ENCODE data around the gene CMTM4. TPM values are rescaled to one million over a fixed set of nuclear protein-coding genes. Genes with fewer than 3 reads are reported as not detected.

The CMTM4 gene
- total RNA-seq, 4 donors from 2014 or later, result 14.2 to 22.7 (median 19.6) TPM

DNA sequence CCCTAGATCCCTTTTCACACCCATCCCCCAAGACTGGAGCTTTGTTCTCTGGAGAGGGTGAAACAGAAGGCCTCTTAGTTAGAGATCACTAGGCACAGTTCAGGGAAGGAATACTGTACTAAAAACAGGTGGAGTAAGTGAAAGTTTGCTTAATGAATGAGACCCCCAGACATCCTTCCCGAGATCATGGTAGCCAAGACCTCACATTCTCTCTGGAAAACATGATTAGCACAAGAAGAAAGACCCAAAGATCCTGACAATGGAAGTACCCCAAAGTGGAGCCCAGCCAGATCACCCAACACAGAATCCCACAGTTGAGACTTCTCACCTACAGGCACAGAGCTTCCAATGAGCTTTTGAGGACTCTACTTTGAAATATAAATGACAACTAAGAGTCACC is 3.4 kb upstream of the CMTM4 start:
- Histone ChIP-seq H3K4me3 (no peak overlapping the region), H3K27me3 (no peaks in the 10 kb centered on the region), H3K27ac (no peak overlapping the region), H3K4me1 (peaks cover 0 to 31% (median 7%) of the 10 kb centered on the region in 4 donors), H3K9me3 (no peaks in the 10 kb centered on the region), H3K36me3 (no peaks in the 10 kb centered on the region)
- DNase-seq (ENCODE audit: low spot score in 2 of 2), result no peak
- TF ChIP-seq CTCF (IDR thresholded peaks at IDR 0.05) (no peak), EP300 (IDR thresholded peaks at IDR 0.05) (no peak), POLR2A (IDR thresholded peaks at IDR 0.05) (no peak)
- 30 to 45% methylated on average over 1 of the region's 1 CpG for WGBS, 2 donors

DNA sequence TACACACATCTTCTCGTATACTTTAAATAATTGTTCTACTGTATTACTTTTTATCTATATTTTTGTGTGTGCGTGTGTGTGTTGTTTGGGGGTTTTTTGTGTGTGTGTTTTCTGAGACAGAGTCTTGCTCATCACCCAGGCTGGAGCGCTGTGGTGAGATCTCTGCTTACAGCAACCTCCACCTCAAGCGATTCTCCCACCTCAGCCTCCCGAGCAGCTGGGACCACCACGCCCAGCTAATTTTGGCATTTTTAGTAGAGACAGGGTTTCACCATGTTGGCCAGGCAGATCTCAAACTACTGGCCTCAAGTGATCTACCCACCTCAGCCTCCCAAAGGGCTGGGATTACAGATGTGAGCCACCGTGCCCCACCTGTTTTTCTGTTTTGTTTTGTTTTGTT is 1.5 kb upstream of the CMTM4 start:
- no peak for DNase-seq (ENCODE audit: low spot score in 2 of 2)
- TF ChIP-seq CTCF (IDR thresholded peaks at IDR 0.05) (no peak), EP300 (IDR thresholded peaks at IDR 0.05) (no peak), POLR2A (IDR thresholded peaks at IDR 0.05) (no peak)
- H3K27me3 ChIP-seq, result no peaks in the 10 kb centered on the region
- peaks cover 0 to 25% (median 7%) of the 10 kb centered on the region in 4 donors for H3K4me1 ChIP-seq
- H3K27ac ChIP-seq, result no peak overlapping the region
- WGBS, 2 donors, result 77 to 87% methylated on average over 7 of the region's 7 CpGs
- no peaks in the 10 kb centered on the region for H3K36me3 ChIP-seq
- H3K4me3 ChIP-seq, result no peak overlapping the region
- H3K9me3 ChIP-seq, result no peaks in the 10 kb centered on the region

DNA sequence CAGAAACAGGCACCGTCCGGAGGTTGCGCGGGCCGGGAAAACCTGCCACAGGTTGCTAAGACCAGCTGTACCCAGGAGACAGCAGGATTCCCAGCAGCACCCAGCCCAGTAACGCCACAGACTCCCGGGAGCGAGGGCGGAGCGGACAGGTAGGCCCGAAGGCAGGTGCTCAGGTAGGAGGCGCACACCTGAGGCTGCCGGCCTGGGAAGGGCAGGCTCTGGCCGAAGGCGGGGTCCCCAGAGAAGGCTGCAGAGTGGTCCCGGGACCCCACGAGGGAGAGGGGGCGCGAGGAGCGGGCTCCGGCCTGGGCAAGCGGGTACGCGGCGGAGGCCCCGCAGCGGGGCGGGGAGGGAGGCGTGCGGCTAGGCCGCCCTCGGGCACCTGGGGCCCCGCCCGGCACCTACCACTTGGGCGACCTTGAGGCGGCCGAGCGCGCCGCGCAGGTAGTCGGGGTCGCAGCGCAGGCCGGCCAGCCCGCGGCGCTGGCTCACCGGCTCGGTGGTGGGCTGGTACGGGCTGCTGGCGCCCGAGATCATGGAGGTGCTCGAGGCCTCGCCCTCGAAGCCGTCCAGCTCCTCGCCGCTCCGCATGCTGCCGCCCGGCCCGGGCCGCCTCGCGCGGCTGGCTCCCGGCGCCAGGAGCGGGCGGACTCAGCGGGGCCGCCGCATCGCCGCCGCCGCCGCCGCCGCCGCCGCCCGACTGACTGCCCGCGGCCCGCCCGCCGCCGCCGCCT is 441 bp downstream of the CMTM4 start:
- peak overlapping the region; percentile 65 to 86 (median 66) for H3K4me3 ChIP-seq
- H3K36me3 ChIP-seq, result no peaks in the 10 kb centered on the region
- TF ChIP-seq CTCF (IDR thresholded peaks at IDR 0.05) (no peak), POLR2A (IDR thresholded peaks at IDR 0.05) (no peak), EP300 (IDR thresholded peaks at IDR 0.05) (no peak)
- 5 to 13% methylated on average over 11 to 24 of the region's 91 CpGs for WGBS, 2 donors
- no peak for DNase-seq (ENCODE audit: low spot score in 2 of 2)
- H3K27ac ChIP-seq, result peak overlapping the region; percentile 1 to 80 (median 60)
- H3K4me1 ChIP-seq, result peaks cover 0 to 25% (median 7%) of the 10 kb centered on the region in 4 donors
- no peaks in the 10 kb centered on the region for H3K27me3 ChIP-seq
- no peaks in the 10 kb centered on the region for H3K9me3 ChIP-seq

- Histone ChIP-seq H3K27ac (peak overlapping the region in 2 of 4 donors; percentile 76 to 80), H3K9me3 (no peaks in the 10 kb centered on the region), H3K36me3 (no peaks in the 10 kb centered on the region), H3K4me3 (peak overlapping the region; percentile 65 to 86 (median 66)), H3K4me1 (peaks cover 0 to 25% (median 7%) of the 10 kb centered on the region in 4 donors), H3K27me3 (no peaks in the 10 kb centered on the region)
- no peak for DNase-seq (ENCODE audit: low spot score in 2 of 2)
- WGBS, 2 donors, result 43 to 49% methylated on average over 8 of the region's 8 CpGs
- TF ChIP-seq POLR2A (IDR thresholded peaks at IDR 0.05), result no peak
- TF ChIP-seq EP300 (IDR thresholded peaks at IDR 0.05), result no peak
- TF ChIP-seq CTCF (IDR thresholded peaks at IDR 0.05), result no peak
Measured at GRCh38 chr16:66695471-66695934, 1.0 kb downstream of the CMTM4 start.

- DNase-seq (ENCODE audit: low spot score in 2 of 2), result no peak
- no peak overlapping the region for H3K27ac ChIP-seq
- WGBS, 2 donors, result 91 to 93% methylated on average over 4 of the region's 4 CpGs
- H3K36me3 ChIP-seq, result no peaks in the 10 kb centered on the region
- no peak for TF ChIP-seq CTCF (IDR thresholded peaks at IDR 0.05)
- no peak for TF ChIP-seq EP300 (IDR thresholded peaks at IDR 0.05)
- no peak for TF ChIP-seq POLR2A (IDR thresholded peaks at IDR 0.05)
- H3K27me3 ChIP-seq, result no peaks in the 10 kb centered on the region
- no peaks in the 10 kb centered on the region for H3K9me3 ChIP-seq
- no peak overlapping the region for H3K4me3 ChIP-seq
- H3K4me1 ChIP-seq, result peaks cover 0 to 25% (median 7%) of the 10 kb centered on the region in 4 donors
Measured at GRCh38 chr16:66693149-66693548, 3.4 kb downstream of the CMTM4 start.

Data from tibial nerve (tissue), 4 donors.